GM23338 (cell line): Measurements from ENCODE around the gene YBX2. TPM values are rescaled to one million over a fixed set of nuclear protein-coding genes. Genes with fewer than 3 reads are reported as not detected.

Experiments
- ATAC-seq: fragments of 200-7000 bp; cut with Tn5 transposase; 3 replicates; pipeline ENCODE4 v1.9.1; 2020
- DNase-seq: peaks from one replicate; pipeline ENCODE4 v3.0.0-alpha.2; 2015; ENCODE audit warnings: low spot score
- H2AFZ ChIP-seq: fragments of 200-600 bp; sonication (generic); 2 replicates; pipeline ENCODE4 v1.8.0; 2016; ENCODE audit warnings: antibody characterized with exemption, mild to moderate bottlenecking, moderate library complexity
- H3F3A ChIP-seq: fragments of 200-600 bp; sonication (generic); replicated peaks from 2 replicates; pipeline ENCODE4 v1.8.0; 2017; ENCODE audit warnings: antibody characterized with exemption, mixed run types, low read depth
- H3K27ac ChIP-seq: fragments of 200-600 bp; sonication (generic); 2 replicates; pipeline ENCODE4 v1.6.1; 2016; ENCODE audit warnings: low read depth
- H3K27me3 ChIP-seq: fragments of 200-600 bp; sonication (generic); 2 replicates; pipeline ENCODE4 v1.8.0; 2016; ENCODE audit warnings: mild to moderate bottlenecking, mixed run types, moderate library complexity; ENCODE audit not compliant: insufficient read depth
- H3K36me3 ChIP-seq: fragments of 200-600 bp; sonication (generic); 2 replicates; pipeline ENCODE4 v1.8.0; 2016; ENCODE audit warnings: mild to moderate bottlenecking; ENCODE audit not compliant: insufficient read depth
- H3K4me1 ChIP-seq: fragments of 200-600 bp; sonication (generic); 2 replicates; pipeline ENCODE4 v1.8.0; 2016; ENCODE audit warnings: mild to moderate bottlenecking, moderate library complexity; ENCODE audit not compliant: insufficient read depth
- H3K4me2 ChIP-seq: fragments of 200-600 bp; sonication (generic); 2 replicates; pipeline ENCODE4 v1.7.1; 2017; ENCODE audit warnings: mixed run types
- H3K4me3 ChIP-seq: fragments of 200-600 bp; sonication (generic); 2 replicates; pipeline ENCODE4 v1.6.1; 2016; ENCODE audit warnings: mixed run types
- H3K79me2 ChIP-seq: fragments of 200-600 bp; sonication (generic); replicated peaks from 2 replicates; pipeline ENCODE4 v1.8.0; 2017; ENCODE audit warnings: mild to moderate bottlenecking; ENCODE audit not compliant: insufficient read depth
- H3K9me2 ChIP-seq: fragments of 200-600 bp; sonication (generic); 2 replicates; pipeline ENCODE4 v1.8.0; 2017; ENCODE audit not compliant: insufficient read depth
- H4K20me1 ChIP-seq: fragments of 200-600 bp; sonication (generic); replicated peaks from 2 replicates; pipeline ENCODE4 v1.8.0; 2017; ENCODE audit warnings: mild to moderate bottlenecking; ENCODE audit not compliant: insufficient read depth
- H3K27ac Mint-ChIP-seq: 2 replicates; pipeline ENCODE4 v1.8.0; 2020; ENCODE audit warnings: inconsistent platforms, mild to moderate bottlenecking, moderate library complexity, mixed read lengths
- H3K27me3 Mint-ChIP-seq: 3 replicates; pipeline ENCODE4 v1.8.0; 2022; ENCODE audit warnings: low read depth, mild to moderate bottlenecking, moderate library complexity, mixed read lengths, inconsistent platforms; ENCODE audit not compliant: insufficient read depth, poor library complexity
- H3K36me3 Mint-ChIP-seq: 3 replicates; pipeline ENCODE4 v1.8.0; 2021; ENCODE audit warnings: low read depth, mild to moderate bottlenecking, inconsistent platforms, moderate library complexity, mixed read lengths
- H3K4me1 Mint-ChIP-seq: 3 replicates; pipeline ENCODE4 v1.8.0; 2020; ENCODE audit warnings: mild to moderate bottlenecking, inconsistent platforms, mixed read lengths
- H3K4me3 Mint-ChIP-seq: 3 replicates; pipeline ENCODE4 v1.8.0; 2021; ENCODE audit warnings: moderate library complexity, mild to moderate bottlenecking, inconsistent platforms, mixed read lengths
- H3K9me3 Mint-ChIP-seq: 3 replicates; pipeline ENCODE4 v1.8.0; 2020; ENCODE audit warnings: moderate library complexity, mild to moderate bottlenecking, inconsistent platforms, mixed read lengths
- CREB1 ChIP-seq: fragments of 250-450 bp; sonication (Bioruptor Pico); IDR thresholded peaks from 2 replicates; pipeline ENCODE4 v1.5.0; 2020; ENCODE audit warnings: low read depth, mild to moderate bottlenecking, moderate library complexity
- CTCF ChIP-seq, 2 experiments: fragments of 200-600 bp in 1 of 2; sonication (generic) in 1 of 2; conservative IDR thresholded peaks; 2 replicates each; pipeline versions ENCODE4 v1.5.1 to v1.6.1; 2016 to 2017; ENCODE audit warnings: antibody characterized with exemption in 2 of 2, low read depth in 2 of 2, mild to moderate bottlenecking in 2 of 2, moderate library complexity in 1 of 2
- EZH2 ChIP-seq: fragments of 200-600 bp; sonication (generic); IDR thresholded peaks from one replicate; pipeline ENCODE4 v1.8.0; 2017; ENCODE audit warnings: antibody characterized with exemption, mild to moderate bottlenecking, low read depth; ENCODE audit not compliant: unreplicated experiment
- EZH2phosphoT487 ChIP-seq: fragments of 200-600 bp; sonication (generic); IDR thresholded peaks from one replicate; pipeline ENCODE4 v1.8.1; 2018; ENCODE audit warnings: antibody characterized with exemption; ENCODE audit not compliant: unreplicated experiment
- JUNB ChIP-seq: IDR thresholded peaks from one replicate; pipeline ENCODE4 v1.6.1; 2016; ENCODE audit warnings: antibody characterized with exemption; ENCODE audit not compliant: unreplicated experiment
- NANOG ChIP-seq: IDR thresholded peaks from 2 replicates; pipeline ENCODE4 v1.6.1; 2016; ENCODE audit warnings: antibody characterized with exemption, borderline replicate concordance
- REST ChIP-seq: IDR thresholded peaks from one replicate; pipeline ENCODE4 v1.6.1; 2018; ENCODE audit warnings: antibody characterized with exemption; ENCODE audit not compliant: unreplicated experiment
- ZNF114 ChIP-seq: fragments of 250-450 bp; sonication (Bioruptor Pico); IDR thresholded peaks from 2 replicates; pipeline ENCODE4 v1.5.0; 2020; ENCODE audit warnings: mild to moderate bottlenecking, moderate library complexity
- ZNF331 ChIP-seq: fragments of 250-450 bp; sonication (Bioruptor Pico); IDR thresholded peaks from 2 replicates; pipeline ENCODE4 v1.5.0; 2020; ENCODE audit warnings: low read depth, mild to moderate bottlenecking, moderate library complexity
- ZNF462 ChIP-seq: fragments of 250-450 bp; sonication (Bioruptor Pico); IDR thresholded peaks from 2 replicates; pipeline ENCODE4 v1.5.0; 2020; ENCODE audit warnings: mild to moderate bottlenecking, moderate library complexity
- polyA plus RNA-seq: library from polyadenylated mRNA; unstranded; fragments of >200 nt; fragmentation: Nextera tagmentation; extraction: Ambion mirVana; gene quantifications from 2 replicates; pipeline ENCODE4 v1.2.1, GENCODE V29; 2016
- total RNA-seq: library from RNA; depleted of rRNA; stranded (reverse); fragments of >200 nt; shearing (Covaris generic); gene quantifications from 2 replicates; pipeline ENCODE4 v1.2.3, GENCODE V29; 2014

YBX2 gene
- total and polyA plus RNA-seq, 2 experiments from 2014 or later: 22.5 to 36.5 TPM

- ATAC-seq (no peak), DNase-seq (no peak)
- H3K27me3 Mint-ChIP-seq: peaks cover 16% of the 10 kb centered on the region
- Histone ChIP-seq H3K36me3 (peaks cover 37% of the 10 kb centered on the region), H3K27ac (no peak overlapping the region), H2AFZ (no peak overlapping the region), H3K79me2 (peaks cover 8% of the 10 kb centered on the region; the same call in 1 of the 2 replicates), H3F3A (peaks cover 38% of the 10 kb centered on the region), H3K9me2 (no peaks in the 10 kb centered on the region), H3K4me3 (no peak overlapping the region), H4K20me1 (0 out of 2 replicates have a peak, but pooled peaks cover 5% of the 10 kb centered on the region), H3K4me1 (peaks cover 6% of the 10 kb centered on the region; the same call in 1 of the 2 replicates), H3K27me3 (no peaks in the 10 kb centered on the region), H3K4me2 (no peak overlapping the region)
- H3K9me3 Mint-ChIP-seq: no peaks in the 10 kb centered on the region
- H3K27ac Mint-ChIP-seq: no peak overlapping the region
- peaks cover 77% of the 10 kb centered on the region for H3K36me3 Mint-ChIP-seq
- H3K4me3 Mint-ChIP-seq: peak overlapping the region; percentile 9; the same call in 1 of the 3 replicates
- peaks cover 15% of the 10 kb centered on the region for H3K4me1 Mint-ChIP-seq
- no peak for TF ChIP-seq REST
- no peak for TF ChIP-seq CTCF (conservative IDR thresholded peaks at IDR 0.05; ENCODE audit: low read depth in 2 of 2)
- TF ChIP-seq ZNF114 (CRISPR knock-in tag): no peak
- no peak for TF ChIP-seq EZH2phosphoT487
- no peak for TF ChIP-seq NANOG
- TF ChIP-seq ZNF462 (CRISPR knock-in tag): no peak
- no peak for TF ChIP-seq JUNB
- no peak for TF ChIP-seq CREB1
- TF ChIP-seq EZH2: no peak
- no peak for TF ChIP-seq ZNF331 (CRISPR knock-in tag)
Observed at GRCh38 chr17:7318121-7318860, 23.9 kb upstream of the YBX2 start.
